GM12891 (cell line): ENCODE measurements around the gene MTURN.

ENCODE experiments used
- PAX5 ChIP-seq: IDR thresholded peaks from 2 replicates; pipeline ENCODE4 v1.6.1; 2011; ENCODE audit warnings: low read length, moderate library complexity, mild to moderate bottlenecking; ENCODE audit not compliant: insufficient read depth, severe bottlenecking
- POLR2A ChIP-seq: IDR thresholded peaks from 2 replicates; pipeline ENCODE4 v1.6.1; 2011; ENCODE audit warnings: low read depth, low read length, control low read depth
- POLR2AphosphoS5 ChIP-seq: IDR thresholded peaks from 2 replicates; pipeline ENCODE4 v1.6.1; 2011; ENCODE audit warnings: low read depth, low read length, control low read depth
- SPI1 ChIP-seq: IDR thresholded peaks from 2 replicates; pipeline ENCODE4 v1.6.1; 2011; ENCODE audit warnings: low read depth, low read length, control low read depth
- TAF1 ChIP-seq: IDR thresholded peaks from 2 replicates; pipeline ENCODE4 v1.6.1; 2011; ENCODE audit warnings: low read depth, low read length, control low read depth

- TF ChIP-seq POLR2A (no peak), POLR2AphosphoS5 (no peak), TAF1 (no peak), PAX5 (no peak), SPI1 (no peak)
Measured at GRCh38 chr7:30166841-30167235, 32.1 kb downstream of the MTURN start.
